ENCODE measurements around the gene MRAS.
"Not testable (repeated sequence)": the region's sequence is repeated elsewhere in the genome, so short reads cannot be mapped to it uniquely, and the experiment has no call there.

MRAS gene

GRCh38 chr3:138450704-138451424, 102.5 kb downstream of the MRAS start:
- DNase-seq, result no peak

DNA sequence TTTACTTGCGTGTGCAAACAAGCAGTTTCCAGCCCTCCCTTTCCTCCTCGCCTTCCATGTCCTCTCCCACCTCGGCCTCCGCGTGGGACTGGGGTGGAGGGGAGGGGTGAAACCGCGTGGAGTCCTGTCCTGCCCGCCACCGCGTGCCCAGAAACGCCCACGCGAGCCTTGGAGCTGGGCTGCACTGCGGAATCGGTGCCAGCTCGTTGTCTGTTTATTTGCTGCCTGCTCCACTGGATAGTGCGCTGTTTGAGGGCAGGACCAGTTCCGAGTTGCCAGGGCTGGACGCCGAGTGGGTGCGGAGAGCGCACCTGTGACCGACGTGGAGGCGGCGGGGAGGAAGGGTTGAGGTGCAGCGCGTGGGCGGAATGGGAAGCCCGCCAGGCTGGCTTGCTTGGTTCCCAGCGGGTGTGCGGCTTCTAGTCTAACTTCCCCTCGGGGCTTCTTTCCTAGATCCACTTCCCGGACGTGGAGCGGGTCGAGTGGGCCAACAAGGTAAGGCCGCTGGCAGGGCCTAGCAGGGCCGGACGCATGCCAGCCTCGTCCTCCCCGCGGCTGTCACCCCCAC, 103.3 kb downstream of the MRAS start:
- no peak for DNase-seq

DNA sequence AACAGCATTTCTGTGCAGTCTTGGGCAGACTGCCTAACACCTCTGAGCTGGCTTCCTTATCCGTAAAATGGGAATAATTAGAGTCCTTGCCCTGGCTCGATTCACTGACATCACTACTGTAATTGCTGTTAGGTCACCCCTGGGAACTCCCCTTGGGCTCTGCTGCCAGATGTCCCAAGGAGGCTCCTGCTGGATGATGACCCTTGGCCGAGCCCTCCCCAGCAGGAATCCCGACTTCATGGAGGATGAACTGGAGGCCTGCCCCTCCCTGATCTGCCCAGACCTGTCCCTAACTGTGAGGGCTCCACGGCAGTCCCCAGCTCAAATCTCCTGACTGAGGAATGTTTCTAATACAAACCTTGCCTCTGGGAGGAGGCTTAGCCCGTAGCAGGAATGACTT, 104.1 kb downstream of the MRAS start:
- DNase-seq, result no peak

DNA sequence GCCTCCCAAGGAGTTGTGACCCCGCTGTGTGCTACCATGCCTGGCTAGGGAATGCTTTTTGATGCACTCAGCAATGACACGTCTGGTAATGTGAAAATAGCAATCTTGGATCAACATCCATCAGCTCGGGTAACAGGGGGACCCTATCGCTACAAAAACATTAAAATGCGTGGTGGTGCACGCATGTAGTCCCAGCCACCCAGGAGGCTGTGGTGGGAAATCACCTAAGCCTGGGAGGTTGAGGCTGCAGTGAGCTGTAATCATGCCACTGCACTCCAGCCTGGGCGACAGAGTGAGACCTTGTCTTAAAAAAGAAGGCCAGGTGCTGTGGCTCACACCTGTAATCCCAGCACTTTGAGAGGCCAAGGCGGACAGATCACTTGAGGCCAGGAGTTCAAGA, 105.6 kb downstream of the MRAS start:
- not testable (repeated sequence) for DNase-seq

All from CD4-positive, alpha-beta T cell treated with Interleukin-12 subunit alpha and Interleukin-12 subunit beta, for 1 hour (primary cell).